Liver (tissue), 9 donors: ENCODE measurements around the gene CFAP61. TPM values are rescaled to one million over a fixed set of nuclear protein-coding genes. Genes with fewer than 3 reads are reported as not detected.

Experiments used
- DNase-seq: peaks from one replicate; pipeline ENCODE4 v3.0.0-alpha.2; 2017; ENCODE audit warnings: low spot score
- H3K27ac ChIP-seq, 2 donors: one replicate each; pipeline ENCODE4 v1.7.0; 2013; ENCODE audit warnings: inconsistent platforms in 2 of 2, low read length in 2 of 2, control low read depth in 1 of 2, low read depth in 1 of 2, mild to moderate bottlenecking in 1 of 2
- H3K27me3 ChIP-seq, 4 donors: one replicate each; pipeline versions ENCODE4 v1.6.1 to v1.7.0; 2013; ENCODE audit warnings: low read length in 3 of 4, inconsistent platforms in 1 of 4, mild to moderate bottlenecking in 1 of 4, moderate library complexity in 1 of 4; ENCODE audit not compliant: control insufficient read depth in 4 of 4, insufficient read depth in 4 of 4
- H3K36me3 ChIP-seq, 4 donors: one replicate each; pipeline versions ENCODE4 v1.6.1 to v1.7.0; 2013; ENCODE audit warnings: low read length in 3 of 4, mild to moderate bottlenecking in 3 of 4, low read depth in 1 of 4, moderate library complexity in 1 of 4; ENCODE audit not compliant: control insufficient read depth in 4 of 4, insufficient read depth in 3 of 4
- H3K4me1 ChIP-seq, 4 donors: one replicate each; pipeline versions ENCODE4 v1.6.1 to v1.7.0; 2013; ENCODE audit warnings: low read length in 3 of 4, mild to moderate bottlenecking in 3 of 4, moderate library complexity in 1 of 4; ENCODE audit not compliant: control insufficient read depth in 4 of 4, insufficient read depth in 4 of 4
- H3K4me3 ChIP-seq, 3 donors: one replicate each; pipeline versions ENCODE4 v1.6.1 to v1.7.0; 2013; ENCODE audit warnings: low read length in 3 of 3, control low read depth in 1 of 3, low read depth in 1 of 3, mild to moderate bottlenecking in 1 of 3
- H3K9ac ChIP-seq, 2 donors: one replicate each; pipeline ENCODE4 v1.7.0; 2013; ENCODE audit warnings: low read length in 2 of 2, mild to moderate bottlenecking in 2 of 2, moderate library complexity in 2 of 2, control low read depth in 1 of 2, low read depth in 1 of 2
- H3K9me3 ChIP-seq, 4 donors: one replicate each; pipeline versions ENCODE4 v1.6.1 to v1.7.0; 2013; ENCODE audit warnings: low read length in 3 of 4; ENCODE audit not compliant: control insufficient read depth in 4 of 4
- ATF3 ChIP-seq: IDR thresholded peaks from 2 replicates; pipeline ENCODE4 v1.6.1; 2016; ENCODE audit warnings: antibody characterized with exemption
- FOXA1 ChIP-seq: IDR thresholded peaks from 2 replicates; pipeline ENCODE4 v1.6.1; 2016; ENCODE audit warnings: antibody characterized with exemption
- FOXA2 ChIP-seq: IDR thresholded peaks from 2 replicates; pipeline ENCODE4 v1.6.1; 2016; ENCODE audit warnings: antibody characterized with exemption
- GABPA ChIP-seq, 2 donors: IDR thresholded peaks in 1 of 2; conservative IDR thresholded peaks in 1 of 2; 2 replicates each; pipeline ENCODE4 v1.6.1; 2016; ENCODE audit warnings: antibody characterized with exemption in 2 of 2, mild to moderate bottlenecking in 1 of 2, moderate library complexity in 1 of 2
- MAX ChIP-seq: IDR thresholded peaks from 2 replicates; pipeline ENCODE4 v1.6.1; 2016; ENCODE audit warnings: antibody characterized with exemption
- NR2F2 ChIP-seq: IDR thresholded peaks from 2 replicates; pipeline ENCODE4 v1.6.1; 2016; ENCODE audit warnings: antibody characterized with exemption
- RAD21 ChIP-seq, 2 donors: IDR thresholded peaks; 2 replicates each; pipeline ENCODE4 v1.6.1; 2016; ENCODE audit warnings: antibody characterized with exemption in 2 of 2, mild to moderate bottlenecking in 2 of 2
- REST ChIP-seq: IDR thresholded peaks from 2 replicates; pipeline ENCODE4 v1.6.1; 2016; ENCODE audit warnings: antibody characterized with exemption, mild to moderate bottlenecking
- RXRA ChIP-seq, 2 donors: IDR thresholded peaks; 2 replicates each; pipeline ENCODE4 v1.6.1; 2017 to 2018; ENCODE audit warnings: antibody characterized with exemption in 2 of 2, mild to moderate bottlenecking in 1 of 2
- TAF1 ChIP-seq: conservative IDR thresholded peaks from 2 replicates; pipeline ENCODE4 v1.6.1; 2016; ENCODE audit warnings: antibody characterized with exemption, mild to moderate bottlenecking
- YY1 ChIP-seq: IDR thresholded peaks from 2 replicates; pipeline ENCODE4 v1.6.1; 2016; ENCODE audit warnings: antibody characterized with exemption, mild to moderate bottlenecking
- ZBTB33 ChIP-seq: IDR thresholded peaks from 2 replicates; pipeline ENCODE4 v1.6.1; 2016; ENCODE audit warnings: antibody characterized with exemption
- WGBS: extraction: QIAGEN DNeasy Blood & Tissue Kit; methylation state at CpG from one replicate; pipeline ENCODE4 v1.1.7; 2013; 5-methylcytosine and 5-hydroxymethylcytosine counted together
- polyA plus RNA-seq, 2 donors: library from polyadenylated mRNA; stranded (reverse) in 1 of 2; unstranded in 1 of 2; fragments of 200-250 nt in 1 of 2; fragments of >200 nt in 1 of 2; fragmentation: Nextera tagmentation in 1 of 2; extraction: Ambion mirVana in 1 of 2; gene quantifications; one replicate each; pipeline versions ENCODE4 v1.2.1 to v1.2.3, GENCODE V29; 2013 to 2015
- total RNA-seq, 2 donors: library from RNA; depleted of rRNA; stranded (reverse); fragments of >200 nt; gene quantifications; one replicate each; pipeline ENCODE4 v1.2.3, GENCODE V29; 2014
- donor health status: healthy.
- donor health status: healthy.
- donor health status: healthy.
- donor health status: healthy.
- donor health status: healthy.

CFAP61 gene
- total and polyA plus RNA-seq, 4 donors = 0.05 TPM; not detected in 3

- no peak for DNase-seq
- 77% methylated on average over 5 of the region's 5 CpGs for whole genome bisulfite sequencing
- Histone ChIP-seq H3K9ac (no peak overlapping the region), H3K4me1 (no peaks in the 10 kb centered on the region), H3K4me3 (no peak overlapping the region), H3K9me3 (peaks cover 0 to 3% (median 0%) of the 10 kb centered on the region in 4 donors), H3K36me3 (no peaks in the 10 kb centered on the region), H3K27me3 (no peaks in the 10 kb centered on the region), H3K27ac (no peak overlapping the region)
- no peak for TF ChIP-seq RAD21 (IDR thresholded peaks at IDR 0.05)
- TF ChIP-seq REST = no peak
- no peak for TF ChIP-seq TAF1
- TF ChIP-seq MAX = no peak
- TF ChIP-seq FOXA2 = no peak
- no peak for TF ChIP-seq GABPA (IDR thresholded peaks at IDR 0.05 in 1 of 2, conservative IDR thresholded peaks at IDR 0.05 in 1 of 2)
Measured at GRCh38 chr20:20275636-20276035, 223.3 kb downstream of the CFAP61 start.

- H3K27me3 ChIP-seq = no peaks in the 10 kb centered on the region
- WGBS = 55% methylated on average over 26 of the region's 26 CpGs
- no peak overlapping the region for H3K27ac ChIP-seq
- peaks cover 0 to 3% (median 0%) of the 10 kb centered on the region in 4 donors for H3K9me3 ChIP-seq
- no peaks in the 10 kb centered on the region for H3K4me1 ChIP-seq
- no peak for DNase-seq
- H3K4me3 ChIP-seq = no peak overlapping the region
- H3K36me3 ChIP-seq = no peaks in the 10 kb centered on the region
- no peak overlapping the region for H3K9ac ChIP-seq
- TF ChIP-seq ZBTB33 (no peak), YY1 (no peak), NR2F2 (no peak), ATF3 (no peak), RAD21 (IDR thresholded peaks at IDR 0.05) (no peak), REST (no peak), FOXA1 (no peak), RXRA (IDR thresholded peaks at IDR 0.05) (no peak), FOXA2 (no peak), MAX (no peak)
Measured at GRCh38 chr20:20276811-20277530, 224.6 kb downstream of the CFAP61 start.
